Transverse colon (tissue), 4 donors: ENCODE measurements around the gene CES3. TPM values are rescaled to one million over a fixed set of nuclear protein-coding genes. Genes with fewer than 3 reads are reported as not detected.
"Not testable (repeated sequence)": the region's sequence is repeated elsewhere in the genome, so short reads cannot be mapped to it uniquely, and the experiment has no call there.

Experiments used
- DNase-seq: peaks from one replicate; pipeline ENCODE4 v3.0.0-alpha.2; 2019
- H3K27ac ChIP-seq, 4 donors: fragments of 200-600 bp; sonication (generic); 2 replicates each; pipeline ENCODE4 v1.5.1; 2016 to 2018; ENCODE audit warnings: inconsistent platforms in 4 of 4
- H3K27me3 ChIP-seq: fragments of 200-600 bp; sonication (generic); 2 replicates; pipeline ENCODE4 v1.5.1; 2017; ENCODE audit warnings: inconsistent platforms
- H3K36me3 ChIP-seq, 4 donors: fragments of 200-600 bp; sonication (generic); 2 replicates each; pipeline ENCODE4 v1.5.1; 2017 to 2019; ENCODE audit warnings: inconsistent platforms in 4 of 4
- H3K4me1 ChIP-seq, 4 donors: fragments of 200-600 bp; sonication (generic); 2 replicates each; pipeline ENCODE4 v1.5.1; 2017 to 2020; ENCODE audit warnings: inconsistent platforms in 4 of 4
- H3K4me3 ChIP-seq, 4 donors: fragments of 200-600 bp; sonication (generic); 1 replicate in 1 of 4; 2 replicates in 3 of 4; pipeline versions ENCODE4 v1.5.1 to v1.6.1; 2017 to 2019; ENCODE audit warnings: inconsistent platforms in 4 of 4
- H3K9me3 ChIP-seq, 2 donors: fragments of 200-600 bp; sonication (generic); 2 replicates each; pipeline ENCODE4 v1.5.1; 2017 to 2019; ENCODE audit warnings: inconsistent platforms in 2 of 2
- EP300 ChIP-seq: sonication (generic); formaldehyde crosslinking; IDR thresholded peaks from one replicate; pipeline ENCODE4 v1.6.1; 2017; ENCODE audit warnings: antibody characterized with exemption, low read depth
- POLR2A ChIP-seq: fragments of 450-650 bp; IDR thresholded peaks from one replicate; pipeline ENCODE4 v1.6.1; 2016; ENCODE audit warnings: antibody characterized with exemption, mild to moderate bottlenecking, moderate library complexity
- POLR2AphosphoS5 ChIP-seq, 3 donors: sonication (generic); formaldehyde crosslinking; IDR thresholded peaks; one replicate each; pipeline ENCODE4 v1.6.1; 2016; ENCODE audit warnings: antibody characterized with exemption in 3 of 3
- WGBS, 2 donors: methylation state at CpG; one replicate each; pipeline ENCODE4 v1.1.5; 2018; ENCODE audit warnings: low coverage in 1 of 2; 5-methylcytosine and 5-hydroxymethylcytosine counted together
- in situ Hi-C, 4 donors: fragments of 200-750 bp; cut with MboI; loops; one replicate each; pipeline versions ENCODE4 v1.15.0 to v1.15.1; 2017; ENCODE audit warnings: low sequenced_read_pairs in 3 of 4, low pct_ligation_motif_present in 1 of 4, low pct_unique_long_range_greater_than_20kb in 1 of 4
- intact Hi-C: fragments of 100-400 bp; cut with DNase I; formaldehyde crosslinking; loops from one replicate; pipeline ENCODE4 v1.15.1; 2023; ENCODE audit warnings: low total_unique reads
- total RNA-seq, 4 donors: library from RNA; depleted of rRNA; stranded (reverse); fragments of >200 nt; gene quantifications; one replicate each; pipeline ENCODE4 v1.1.0, GENCODE V29; 2016
- TF ChIP-seq, protein P1 (sequence below), 5 experiments: fragments of 200-600 bp in 3 of 5; fragments of 450-650 bp in 2 of 5; sonication (generic) in 3 of 5; IDR thresholded peaks; 1 replicate in 2 of 5; 2 replicates in 3 of 5; pipeline ENCODE4 v1.5.1; 2016 to 2017; ENCODE audit warnings: antibody characterized with exemption in 5 of 5, inconsistent platforms in 3 of 5, mild to moderate bottlenecking in 2 of 5, moderate library complexity in 1 of 5

CES3 gene
- total RNA-seq, 4 donors from 2014 or later: 247 to 616 (median 291) TPM

DNA sequence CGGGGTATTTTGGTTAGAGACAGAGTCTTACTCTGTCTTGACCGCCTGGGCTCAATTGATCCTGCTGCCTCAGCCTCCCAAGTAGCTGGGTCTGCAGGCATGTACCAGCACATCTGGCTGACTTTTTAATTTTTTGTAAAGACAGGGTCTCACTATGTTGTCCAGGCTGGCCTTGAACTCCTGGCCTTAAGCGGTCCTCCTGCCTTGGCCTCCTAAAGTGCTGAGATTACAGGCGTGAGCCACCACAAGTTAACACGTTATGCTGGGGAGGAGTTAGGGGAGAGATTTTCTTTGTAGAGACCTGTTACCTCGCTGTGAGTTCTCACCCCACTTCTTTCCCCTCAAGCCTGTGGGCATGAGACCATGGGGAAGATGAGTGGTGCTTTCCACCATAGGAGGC, 25.5 kb downstream of the CES3 start:
- TF ChIP-seq POLR2AphosphoS5 (IDR thresholded peaks at IDR 0.05): no peak
- TF ChIP-seq POLR2A: no peak
- TF ChIP-seq, protein P1, sequence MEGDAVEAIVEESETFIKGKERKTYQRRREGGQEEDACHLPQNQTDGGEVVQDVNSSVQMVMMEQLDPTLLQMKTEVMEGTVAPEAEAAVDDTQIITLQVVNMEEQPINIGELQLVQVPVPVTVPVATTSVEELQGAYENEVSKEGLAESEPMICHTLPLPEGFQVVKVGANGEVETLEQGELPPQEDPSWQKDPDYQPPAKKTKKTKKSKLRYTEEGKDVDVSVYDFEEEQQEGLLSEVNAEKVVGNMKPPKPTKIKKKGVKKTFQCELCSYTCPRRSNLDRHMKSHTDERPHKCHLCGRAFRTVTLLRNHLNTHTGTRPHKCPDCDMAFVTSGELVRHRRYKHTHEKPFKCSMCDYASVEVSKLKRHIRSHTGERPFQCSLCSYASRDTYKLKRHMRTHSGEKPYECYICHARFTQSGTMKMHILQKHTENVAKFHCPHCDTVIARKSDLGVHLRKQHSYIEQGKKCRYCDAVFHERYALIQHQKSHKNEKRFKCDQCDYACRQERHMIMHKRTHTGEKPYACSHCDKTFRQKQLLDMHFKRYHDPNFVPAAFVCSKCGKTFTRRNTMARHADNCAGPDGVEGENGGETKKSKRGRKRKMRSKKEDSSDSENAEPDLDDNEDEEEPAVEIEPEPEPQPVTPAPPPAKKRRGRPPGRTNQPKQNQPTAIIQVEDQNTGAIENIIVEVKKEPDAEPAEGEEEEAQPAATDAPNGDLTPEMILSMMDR (IDR thresholded peaks at IDR 0.05): no peak
- no peak for TF ChIP-seq EP300
- intact Hi-C loops: no loop called here
- H3K4me1 ChIP-seq: no peaks in the 10 kb centered on the region
- no peaks in the 10 kb centered on the region for H3K27me3 ChIP-seq
- no peak overlapping the region for H3K27ac ChIP-seq
- DNase-seq: no peak
- 90 to 100% methylated on average over 2 to 6 of the region's 6 CpGs for WGBS, 2 donors
- no peaks in the 10 kb centered on the region for H3K9me3 ChIP-seq
- in situ Hi-C loops: loop anchor here in 2 of 4 donors (10.0 to 25.0 kb wide), 2 partner anchors 108 to 176 kb away; partner anchors contain the start of genes B3GNT9 (in 1 of the 2), FBXL8 (in 1 of the 2), HSF4 (in 1 of the 2) and NOL3 (in 1 of the 2)
- H3K4me3 ChIP-seq: no peak overlapping the region
- H3K36me3 ChIP-seq: no peaks in the 10 kb centered on the region

GRCh38 chr16:66988197-66988788, 27.2 kb downstream of the CES3 start, which contains the start of gene CES4A:
Gene CES4A, plus strand, starts transcription at chr16:66988589. Its CDS starts 184 bp downstream, at chr16:66988773.
- Histone ChIP-seq H3K4me1 (no peaks in the 10 kb centered on the region), H3K27ac (no peak within 1 kb of the TSS), H3K4me3 (no peak within 1 kb of the TSS), H3K9me3 (no peaks in the 10 kb centered on the region), H3K36me3 (no peaks in the 10 kb centered on the region), H3K27me3 (no peaks in the 10 kb centered on the region)
- 75% methylated on average over 11 of the region's 11 CpGs; no CpG with 5 or more reads in 1 of the 2 donors for WGBS, 2 donors
- intact Hi-C loops: no loop called here
- in situ Hi-C loops: loop anchor here in 2 of 4 donors (10.0 to 25.0 kb wide), 2 partner anchors 107 to 174 kb away; partner anchors contain the start of genes B3GNT9 (in 1 of the 2), FBXL8 (in 1 of the 2), HSF4 (in 1 of the 2) and NOL3 (in 1 of the 2)
- DNase-seq: no peak
- TF ChIP-seq EP300 (no peak), POLR2AphosphoS5 (IDR thresholded peaks at IDR 0.05) (no peak), POLR2A (no peak)
- TF ChIP-seq, protein P1 (IDR thresholded peaks at IDR 0.05): no peak

DNA sequence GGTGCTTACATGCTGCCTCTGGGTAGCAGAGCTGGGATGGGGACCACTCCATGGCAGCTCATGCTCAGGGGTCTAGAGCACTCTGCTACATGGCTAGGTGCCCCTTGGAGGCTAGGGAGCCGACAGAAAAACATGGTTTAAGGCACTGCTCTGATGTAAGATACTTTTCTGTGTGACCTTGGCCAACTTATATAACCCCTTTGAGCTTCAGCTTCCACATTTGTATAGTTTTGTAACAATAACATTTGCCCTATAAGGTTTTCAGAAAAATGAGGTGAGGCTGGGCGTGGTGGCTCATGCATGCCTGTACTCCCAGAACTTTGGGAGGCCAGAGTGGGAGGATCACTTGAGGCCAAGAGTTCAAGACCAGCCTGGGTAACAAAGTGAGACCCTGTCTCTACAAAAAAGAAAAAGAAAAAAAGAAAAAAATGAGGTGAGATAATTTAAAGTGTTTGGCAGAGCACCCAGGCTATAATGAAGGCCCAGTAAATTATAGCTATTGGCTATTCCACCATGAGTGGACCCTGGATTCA, 30.5 kb downstream of the CES3 start:
- 83 to 84% methylated on average over 2 of the region's 2 CpGs for WGBS, 2 donors
- in situ Hi-C loops (loop anchor here in 1 of 4 donors (25.0 kb wide), 1 partner anchor 171 kb away; the partner anchor contains the start of genes B3GNT9, FBXL8, HSF4 and NOL3), intact Hi-C loops (no loop called here)
- TF ChIP-seq POLR2A (no peak), POLR2AphosphoS5 (IDR thresholded peaks at IDR 0.05) (no peak)
- TF ChIP-seq, protein P1 (IDR thresholded peaks at IDR 0.05): no peak
- Histone ChIP-seq H3K27me3 (no peaks in the 10 kb centered on the region), H3K27ac (no peak overlapping the region), H3K4me1 (peaks cover 0 to 7% (median 4%) of the 10 kb centered on the region in 4 donors), H3K4me3 (no peak overlapping the region), H3K36me3 (no peaks in the 10 kb centered on the region), H3K9me3 (no peaks in the 10 kb centered on the region)
- no peak for DNase-seq

- H3K4me3 ChIP-seq, H3K27me3 ChIP-seq, H3K36me3 ChIP-seq, H3K27ac ChIP-seq, intact Hi-C loops, H3K9me3 ChIP-seq, DNase-seq: not testable (repeated sequence)
- in situ Hi-C loops: loop anchor here in 1 of 4 donors (25.0 kb wide), 1 partner anchor 169 kb away; the partner anchor contains the start of genes B3GNT9, FBXL8, HSF4 and NOL3
- peaks cover 0 to 12% (median 4%) of the 10 kb centered on the region in 4 donors for H3K4me1 ChIP-seq
- WGBS, 2 donors: 95% methylated on average over 10 to 12 of the region's 12 CpGs
Observed at GRCh38 chr16:66993558-66993957, 32.5 kb downstream of the CES3 start.
